Effector memory CD4-positive, alpha-beta T cell (primary cell): ENCODE measurements around the gene ETNK1.
"Not testable (repeated sequence)": the region's sequence is repeated elsewhere in the genome, so short reads cannot be mapped to it uniquely, and the experiment has no call there.

Experiments used
- DNase-seq, 3 donors: peaks; one replicate each; pipeline ENCODE4 v3.0.0-alpha.2; 2020
- H3K27ac ChIP-seq: 2 replicates; pipeline ENCODE4 v1.7.0; 2013; ENCODE audit warnings: mild to moderate bottlenecking, low read length, moderate library complexity; ENCODE audit not compliant: insufficient read depth, poor library complexity, severe bottlenecking
- H3K27me3 ChIP-seq: replicated peaks from 2 replicates; pipeline ENCODE4 v1.7.0; 2013; ENCODE audit warnings: mild to moderate bottlenecking, low read length; ENCODE audit not compliant: insufficient read depth, control insufficient read depth, poor library complexity, severe bottlenecking
- H3K36me3 ChIP-seq: 2 replicates; pipeline ENCODE4 v1.7.0; 2013; ENCODE audit warnings: mild to moderate bottlenecking, low read length, moderate library complexity; ENCODE audit not compliant: control insufficient read depth, insufficient read depth
- H3K4me1 ChIP-seq: 2 replicates; pipeline ENCODE4 v1.7.0; 2013; ENCODE audit warnings: low read length, mild to moderate bottlenecking; ENCODE audit not compliant: control insufficient read depth, insufficient read depth, poor library complexity, severe bottlenecking
- H3K4me3 ChIP-seq: 2 replicates; pipeline ENCODE4 v1.7.0; 2013; ENCODE audit warnings: low read length, low read depth, mild to moderate bottlenecking; ENCODE audit not compliant: insufficient read depth, poor library complexity, severe bottlenecking
- H3K9me3 ChIP-seq: 2 replicates; pipeline ENCODE4 v1.7.0; 2013; ENCODE audit warnings: mild to moderate bottlenecking, low read length, moderate library complexity; ENCODE audit not compliant: control insufficient read depth

Gene ETNK1

DNA sequence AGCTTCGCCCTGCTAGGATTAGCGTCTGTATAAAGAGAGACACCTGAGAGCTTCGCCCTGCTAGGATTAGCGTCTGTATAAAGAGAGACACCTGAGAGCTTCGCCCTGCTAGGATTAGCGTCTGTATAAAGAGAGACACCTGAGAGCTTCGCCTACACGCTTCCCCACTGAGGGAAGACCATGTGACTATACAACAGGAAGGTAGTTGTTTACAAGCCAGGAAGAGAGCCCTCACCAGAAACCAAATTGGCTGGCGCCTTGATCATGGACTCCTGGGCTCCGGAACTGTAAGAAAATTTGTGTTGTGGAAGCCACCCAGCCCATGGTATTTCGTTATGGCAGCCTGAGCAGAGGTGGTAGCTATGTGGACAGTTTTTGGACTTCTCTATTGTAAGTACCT is 74.7 kb downstream of the ETNK1 start:
- H3K9me3 ChIP-seq, H3K4me3 ChIP-seq, H3K27ac ChIP-seq, DNase-seq, H3K36me3 ChIP-seq, H3K27me3 ChIP-seq, H3K4me1 ChIP-seq: not testable (repeated sequence)

- Histone ChIP-seq H3K9me3 (no peaks in the 10 kb centered on the region), H3K36me3 (no peaks in the 10 kb centered on the region), H3K27me3 (no peaks in the 10 kb centered on the region), H3K4me1 (no peaks in the 10 kb centered on the region), H3K27ac (no peak overlapping the region), H3K4me3 (no peak overlapping the region)
- DNase-seq = no peak
Measured at GRCh38 chr12:22700106-22700505, 75.1 kb downstream of the ETNK1 start.

- not testable (repeated sequence) for H3K4me3 ChIP-seq
Measured at GRCh38 chr12:22701216-22701809, 76.3 kb downstream of the ETNK1 start.

DNA sequence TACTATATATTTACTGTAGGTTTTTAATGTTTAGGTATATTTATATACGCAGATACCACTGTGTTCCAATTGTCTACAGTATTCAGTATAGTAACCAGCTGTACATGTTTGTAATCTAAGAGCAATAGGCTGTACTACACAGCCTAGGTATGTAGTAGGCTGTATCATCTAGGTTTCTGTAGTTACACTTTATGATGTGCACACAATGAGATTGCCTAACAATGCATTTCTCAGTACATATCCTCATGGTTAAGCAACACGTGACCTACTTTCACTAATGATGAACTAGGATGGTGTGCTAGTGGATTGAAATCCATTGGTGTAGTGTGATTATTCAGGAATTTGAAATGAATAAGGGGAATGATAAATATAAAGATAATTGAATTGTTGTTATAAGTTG is 77.7 kb downstream of the ETNK1 start:
- H3K4me3 ChIP-seq = no peak overlapping the region
- no peaks in the 10 kb centered on the region for H3K9me3 ChIP-seq
- no peak for DNase-seq
- H3K27ac ChIP-seq = no peak overlapping the region
- no peaks in the 10 kb centered on the region for H3K27me3 ChIP-seq
- no peaks in the 10 kb centered on the region for H3K36me3 ChIP-seq
- H3K4me1 ChIP-seq = no peaks in the 10 kb centered on the region

More at GRCh38 chr12:22701216-22701809, 76.3 kb downstream of the ETNK1 start:
- H3K4me1 ChIP-seq, H3K27me3 ChIP-seq, DNase-seq, H3K36me3 ChIP-seq, H3K9me3 ChIP-seq, H3K27ac ChIP-seq: not testable (repeated sequence)

DNA sequence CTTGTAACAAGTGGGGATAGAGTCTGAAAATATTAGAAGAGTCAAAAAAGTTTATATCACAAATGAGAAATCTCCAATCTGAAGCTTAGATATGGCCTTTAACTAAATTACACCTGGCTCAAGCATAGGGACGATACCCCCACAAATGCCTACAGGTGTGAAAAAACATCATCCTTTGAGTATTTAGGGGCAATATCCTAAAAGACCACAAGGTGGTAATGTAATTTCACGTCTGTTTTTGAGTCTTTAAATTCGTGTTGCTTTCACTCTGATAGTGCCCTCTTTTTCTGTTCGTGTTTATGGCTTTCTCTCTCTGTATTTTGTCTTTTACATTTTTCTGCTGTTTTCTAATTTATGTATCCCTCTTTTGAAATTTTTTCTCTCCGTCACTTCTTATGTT is 84.3 kb downstream of the ETNK1 start:
- H3K27ac ChIP-seq = no peak overlapping the region
- no peak for DNase-seq
- H3K27me3 ChIP-seq = no peaks in the 10 kb centered on the region
- H3K4me1 ChIP-seq = no peaks in the 10 kb centered on the region
- H3K4me3 ChIP-seq = no peak overlapping the region
- H3K36me3 ChIP-seq = no peaks in the 10 kb centered on the region
- H3K9me3 ChIP-seq = no peaks in the 10 kb centered on the region

DNA sequence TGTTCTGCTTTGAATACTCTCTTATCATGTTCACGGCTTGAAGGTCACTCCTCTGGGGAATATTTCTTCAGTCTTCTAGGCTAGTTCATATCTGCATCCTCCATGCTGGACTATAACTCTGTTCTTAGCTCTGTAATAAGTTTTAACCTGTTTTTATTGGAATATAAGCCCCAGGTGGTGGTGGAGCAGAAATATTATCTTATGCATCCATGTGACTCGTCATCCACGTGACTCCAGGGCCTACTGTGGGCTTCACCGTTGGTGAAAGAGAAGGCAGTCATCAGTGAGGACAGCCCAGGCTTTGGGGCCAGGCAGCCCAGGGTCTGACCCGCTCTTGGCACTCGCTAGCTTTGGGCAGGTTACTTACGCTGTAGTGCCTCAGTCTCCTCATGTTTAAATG is 87.1 kb downstream of the ETNK1 start:
- DNase-seq = no peak
- no peaks in the 10 kb centered on the region for H3K36me3 ChIP-seq
- no peak overlapping the region for H3K4me3 ChIP-seq

GRCh38 chr12:22715254-22715653 is 90.3 kb downstream of the ETNK1 start:
- Histone ChIP-seq H3K27me3 (no peaks in the 10 kb centered on the region), H3K4me3 (no peak overlapping the region), H3K36me3 (no peaks in the 10 kb centered on the region), H3K27ac (no peak overlapping the region), H3K4me1 (no peaks in the 10 kb centered on the region), H3K9me3 (no peaks in the 10 kb centered on the region)
- no peak for DNase-seq

More for the DNA sequence above, 87.1 kb downstream of the ETNK1 start:
- H3K27me3 ChIP-seq = no peaks in the 10 kb centered on the region
- no peaks in the 10 kb centered on the region for H3K9me3 ChIP-seq
- H3K4me1 ChIP-seq = no peaks in the 10 kb centered on the region
- no peak overlapping the region for H3K27ac ChIP-seq

- no peaks in the 10 kb centered on the region for H3K4me1 ChIP-seq
- no peaks in the 10 kb centered on the region for H3K36me3 ChIP-seq
- H3K27ac ChIP-seq = no peak overlapping the region
- H3K9me3 ChIP-seq = no peaks in the 10 kb centered on the region
- DNase-seq = no peak
- H3K4me3 ChIP-seq = no peak overlapping the region
- no peaks in the 10 kb centered on the region for H3K27me3 ChIP-seq
Measured at GRCh38 chr12:22719745-22720144, 94.8 kb downstream of the ETNK1 start.

DNA sequence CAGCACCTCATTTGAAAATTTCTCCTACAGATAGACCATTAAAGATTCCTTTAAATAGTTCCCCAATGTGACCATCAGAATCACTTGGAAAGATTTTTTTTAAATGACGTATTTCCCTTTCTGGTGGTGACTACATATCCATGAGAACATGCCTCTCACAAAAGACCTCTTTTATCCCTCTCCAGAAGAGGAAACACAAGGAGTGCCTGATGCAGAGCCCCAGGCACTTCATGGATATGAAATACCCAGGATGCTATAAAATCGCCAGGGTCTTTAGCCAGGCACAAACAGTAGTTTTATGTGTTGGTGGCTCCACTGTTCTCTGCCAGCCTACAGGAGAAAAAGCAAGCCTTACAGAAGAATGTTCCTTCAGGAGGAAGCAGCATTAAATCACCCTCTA is 97.1 kb downstream of the ETNK1 start:
- Histone ChIP-seq H3K27me3 (no peaks in the 10 kb centered on the region), H3K27ac (no peak overlapping the region), H3K4me3 (no peak overlapping the region), H3K4me1 (no peaks in the 10 kb centered on the region), H3K36me3 (no peaks in the 10 kb centered on the region), H3K9me3 (no peaks in the 10 kb centered on the region)
- no peak for DNase-seq

DNA sequence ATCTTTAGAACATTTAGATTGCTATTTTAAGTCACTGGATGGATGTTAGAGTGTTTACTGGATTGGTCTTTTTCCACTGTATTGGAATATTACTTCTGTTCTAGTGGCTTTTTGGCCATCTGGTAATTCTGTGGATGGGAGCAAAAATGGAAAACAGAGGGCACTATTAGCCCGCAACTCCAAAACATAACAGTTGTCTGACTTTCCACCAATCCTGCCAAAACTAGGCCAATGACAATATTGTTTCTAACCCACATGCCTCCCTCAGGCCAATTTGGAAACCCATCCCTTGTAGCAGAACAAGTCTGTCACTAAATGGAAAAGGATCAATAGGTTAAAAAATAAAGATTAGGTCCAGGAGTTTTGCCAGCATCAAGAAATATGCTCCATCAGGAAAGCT is 97.8 kb downstream of the ETNK1 start:
- Histone ChIP-seq H3K36me3 (no peaks in the 10 kb centered on the region), H3K4me3 (no peak overlapping the region), H3K27ac (no peak overlapping the region), H3K9me3 (no peaks in the 10 kb centered on the region), H3K27me3 (no peaks in the 10 kb centered on the region), H3K4me1 (no peaks in the 10 kb centered on the region)
- no peak for DNase-seq
